SK-N-SH treated with all-trans-retinoic acid at 6 μM for 48 hours (cell line): Measurements from ENCODE around the gene PFKFB1.

ENCODE experiments used
- ARNTL ChIP-seq: fragments of 450-650 bp; formaldehyde crosslinking; IDR thresholded peaks from 2 replicates; pipeline ENCODE4 v1.5.0; 2020; ENCODE audit warnings: low read depth, mild to moderate bottlenecking, moderate library complexity, borderline replicate concordance
- CSDC2 ChIP-seq: fragments of 250-450 bp; sonication (Bioruptor Pico); IDR thresholded peaks from 2 replicates; pipeline ENCODE4 v1.5.0; 2020; ENCODE audit warnings: mild to moderate bottlenecking, moderate library complexity
- ESRRG ChIP-seq: fragments of 250-450 bp; sonication (Bioruptor Pico); IDR thresholded peaks from 2 replicates; pipeline ENCODE4 v1.6.1; 2021; ENCODE audit warnings: mild to moderate bottlenecking
- ISL1 ChIP-seq: fragments of 250-450 bp; sonication (Bioruptor Pico); IDR thresholded peaks from 2 replicates; pipeline ENCODE4 v2.1.2; 2022; ENCODE audit warnings: mild to moderate bottlenecking, moderate library complexity
- PATZ1 ChIP-seq: fragments of 250-450 bp; sonication (Bioruptor Pico); IDR thresholded peaks from 2 replicates; pipeline ENCODE4 v1.8.0; 2020; ENCODE audit warnings: mild to moderate bottlenecking, moderate library complexity, borderline replicate concordance
- RARB ChIP-seq: fragments of 250-450 bp; sonication (Bioruptor Pico); IDR thresholded peaks from 2 replicates; pipeline ENCODE4 v1.8.0; 2021; ENCODE audit warnings: mild to moderate bottlenecking, moderate library complexity
- ZC3H10 ChIP-seq: fragments of 250-450 bp; sonication (Bioruptor Pico); IDR thresholded peaks from 2 replicates; pipeline ENCODE4 v1.5.1; 2021; ENCODE audit warnings: mild to moderate bottlenecking, moderate library complexity
- ZNF565 ChIP-seq: fragments of 450-650 bp; formaldehyde crosslinking; conservative IDR thresholded peaks from 2 replicates; pipeline ENCODE4 v1.5.0; 2020; ENCODE audit warnings: low read depth, mild to moderate bottlenecking, moderate library complexity
- ZNF70 ChIP-seq: fragments of 450-650 bp; formaldehyde crosslinking; IDR thresholded peaks from 2 replicates; pipeline ENCODE4 v1.5.0; 2020; ENCODE audit warnings: mild to moderate bottlenecking, moderate library complexity
- TF ChIP-seq, protein P1 (sequence below): fragments of 250-450 bp; sonication (Bioruptor Pico); IDR thresholded peaks from 2 replicates; pipeline ENCODE4 v1.5.1; 2020; ENCODE audit warnings: low read depth, mild to moderate bottlenecking, moderate library complexity

DNA sequence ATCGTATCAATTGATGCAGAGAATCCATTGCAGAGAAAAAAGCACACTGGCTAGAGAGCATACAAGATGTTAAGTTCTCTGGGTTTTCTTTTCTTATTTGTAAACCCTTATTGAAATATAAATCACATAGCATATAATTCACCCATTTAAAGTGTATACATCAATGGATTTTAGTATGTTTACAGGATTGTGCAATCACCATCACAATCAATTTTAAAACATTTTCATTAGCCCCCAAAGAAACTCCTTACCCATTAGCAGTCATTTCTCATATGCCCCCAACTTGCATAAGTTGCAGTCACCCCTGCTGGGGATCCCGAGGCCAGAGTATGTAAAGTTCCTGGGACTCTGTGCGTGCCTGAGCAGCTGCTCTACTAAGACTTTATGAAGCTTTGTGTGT, 108.2 kb downstream of the PFKFB1 start:
- TF ChIP-seq ZC3H10 (CRISPR knock-in tag) (no peak), RARB (no peak), ZNF70 (CRISPR knock-in tag) (no peak), ESRRG (no peak), ZNF565 (CRISPR knock-in tag) (no peak), PATZ1 (CRISPR knock-in tag) (no peak), CSDC2 (CRISPR knock-in tag) (no peak), ARNTL (CRISPR knock-in tag) (no peak), ISL1 (CRISPR knock-in tag) (no peak)
- TF ChIP-seq, protein P1, sequence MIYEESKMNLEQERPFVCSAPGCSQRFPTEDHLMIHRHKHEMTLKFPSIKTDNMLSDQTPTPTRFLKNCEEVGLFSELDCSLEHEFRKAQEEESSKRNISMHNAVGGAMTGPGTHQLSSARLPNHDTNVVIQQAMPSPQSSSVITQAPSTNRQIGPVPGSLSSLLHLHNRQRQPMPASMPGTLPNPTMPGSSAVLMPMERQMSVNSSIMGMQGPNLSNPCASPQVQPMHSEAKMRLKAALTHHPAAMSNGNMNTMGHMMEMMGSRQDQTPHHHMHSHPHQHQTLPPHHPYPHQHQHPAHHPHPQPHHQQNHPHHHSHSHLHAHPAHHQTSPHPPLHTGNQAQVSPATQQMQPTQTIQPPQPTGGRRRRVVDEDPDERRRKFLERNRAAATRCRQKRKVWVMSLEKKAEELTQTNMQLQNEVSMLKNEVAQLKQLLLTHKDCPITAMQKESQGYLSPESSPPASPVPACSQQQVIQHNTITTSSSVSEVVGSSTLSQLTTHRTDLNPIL = no peak
